ENCODE data around the gene ITGA1.

GRCh38 chr5:52947851-52948250, 160.1 kb downstream of the ITGA1 start:
- TF ChIP-seq CTCF (IDR thresholded peaks at IDR 0.05) (no peak), POLR2A (IDR thresholded peaks at IDR 0.05) (no peak)
